ENCODE measurements around the gene SLC13A4.
"Not testable (repeated sequence)": the region's sequence is repeated elsewhere in the genome, so short reads cannot be mapped to it uniquely, and the experiment has no call there.

The SLC13A4 gene

DNA sequence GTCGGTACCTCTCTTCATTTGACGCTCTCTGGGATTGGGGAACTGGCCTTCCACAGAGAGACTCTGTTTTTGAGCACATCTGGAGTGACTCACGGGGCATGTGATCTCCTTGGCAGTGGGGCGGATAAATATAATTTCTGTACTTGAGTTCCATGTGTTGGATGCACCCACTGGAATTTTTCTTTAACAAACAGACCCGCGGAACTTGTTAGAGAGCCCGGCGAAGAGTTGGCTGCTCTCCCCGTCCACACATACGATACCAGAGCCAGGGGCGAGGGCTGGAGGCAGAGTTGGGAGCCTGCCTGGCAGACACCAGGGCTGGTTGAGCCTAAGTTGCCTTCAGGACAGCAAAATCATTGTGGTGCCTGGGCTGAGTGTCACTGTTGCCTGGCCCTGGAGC is 20.8 kb upstream of the SLC13A4 start, which contains the start of gene FAM180A:
FAM180A (minus strand) TSS at position 44 of the 400 bp plus-strand sequence. CDS start 233 bp downstream, outside the sequence.
- no peak for DNase-seq (ENCODE audit: low spot score)

DNA sequence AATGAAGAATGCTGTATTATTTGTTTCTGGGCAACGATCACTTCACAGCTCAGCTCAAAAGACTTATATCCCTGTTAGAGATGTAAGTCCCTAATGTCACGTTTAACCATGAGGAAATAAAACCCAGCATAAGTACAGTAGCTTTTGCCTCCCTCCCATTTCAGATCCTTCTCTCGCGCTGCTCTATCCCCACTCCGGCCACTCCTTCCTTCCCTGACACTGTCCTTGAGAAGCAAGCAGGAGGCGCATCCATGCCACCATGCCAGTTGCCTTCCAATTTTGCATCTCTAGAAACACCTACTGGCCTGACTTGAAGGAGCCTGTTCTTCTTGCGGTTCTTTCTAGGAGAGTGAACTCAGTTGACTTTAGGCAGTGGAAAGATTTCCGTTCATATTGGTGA is 19.4 kb upstream of the SLC13A4 start:
- DNase-seq (ENCODE audit: low spot score) = no peak

DNA sequence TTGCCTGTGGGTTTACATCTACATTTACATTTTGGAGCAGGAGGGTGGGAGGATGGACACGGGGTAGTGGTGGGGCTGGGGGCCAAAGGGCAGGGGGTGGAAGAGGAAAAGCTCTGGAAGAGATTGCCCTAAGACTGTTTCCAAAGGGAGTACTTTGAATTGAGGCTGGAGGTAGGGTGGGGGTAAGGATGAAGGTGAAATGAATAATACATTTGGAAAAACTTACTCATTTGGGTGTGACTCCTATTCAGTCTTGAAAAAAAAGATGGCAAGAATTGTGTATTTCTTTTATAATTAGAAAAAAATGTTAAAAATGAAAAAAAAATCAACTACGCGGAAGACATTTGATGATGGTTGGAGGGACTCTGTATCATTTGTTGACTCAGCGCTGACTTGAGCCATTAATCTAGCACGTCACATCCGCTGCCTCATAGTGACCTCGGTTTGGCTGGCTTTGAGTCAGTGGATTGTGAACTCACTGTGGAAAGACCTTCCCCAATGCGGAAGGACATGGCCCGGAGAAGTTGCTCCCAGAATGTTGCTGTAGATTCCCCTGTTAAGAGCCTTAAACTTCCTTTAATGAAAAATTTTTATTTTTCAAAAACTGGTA is 17.8 kb upstream of the SLC13A4 start:
- DNase-seq (ENCODE audit: low spot score) = no peak

DNA sequence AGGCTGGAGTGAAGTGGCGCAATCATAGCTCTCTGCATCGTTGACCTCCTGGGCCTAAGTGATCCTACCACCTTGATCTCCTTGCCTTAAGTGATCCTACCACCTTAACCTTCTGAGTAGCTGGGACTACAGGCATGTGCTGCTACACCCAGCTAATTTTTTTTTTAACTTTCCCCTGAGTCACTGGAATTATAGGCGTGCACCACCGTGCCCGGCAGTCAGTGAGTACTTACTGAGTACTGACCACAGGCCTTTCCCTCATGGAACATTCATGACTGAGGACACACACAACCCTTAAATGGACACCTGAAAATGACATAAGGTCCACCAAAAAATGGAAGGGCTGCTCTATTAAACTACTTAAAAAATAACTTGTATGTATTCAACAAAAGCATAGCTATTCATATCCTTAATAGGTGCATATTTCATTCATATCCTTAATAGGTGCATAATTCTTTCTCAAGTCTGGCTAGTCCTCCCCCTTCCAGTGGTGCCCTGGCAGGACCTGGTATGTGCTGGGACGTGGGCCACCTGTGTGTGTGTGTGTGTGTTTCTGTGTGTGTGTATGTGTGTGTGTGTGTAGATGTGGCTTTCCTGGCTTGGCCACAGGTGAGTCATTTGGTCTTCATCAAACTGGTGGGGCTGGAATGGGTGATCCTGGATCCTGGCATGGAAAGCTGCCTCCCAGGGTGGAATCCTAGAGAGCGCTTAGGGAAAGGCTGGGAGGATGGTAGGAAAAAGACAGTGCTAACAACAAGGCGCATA is 17.1 kb upstream of the SLC13A4 start:
- no peak for DNase-seq (ENCODE audit: low spot score)

DNA sequence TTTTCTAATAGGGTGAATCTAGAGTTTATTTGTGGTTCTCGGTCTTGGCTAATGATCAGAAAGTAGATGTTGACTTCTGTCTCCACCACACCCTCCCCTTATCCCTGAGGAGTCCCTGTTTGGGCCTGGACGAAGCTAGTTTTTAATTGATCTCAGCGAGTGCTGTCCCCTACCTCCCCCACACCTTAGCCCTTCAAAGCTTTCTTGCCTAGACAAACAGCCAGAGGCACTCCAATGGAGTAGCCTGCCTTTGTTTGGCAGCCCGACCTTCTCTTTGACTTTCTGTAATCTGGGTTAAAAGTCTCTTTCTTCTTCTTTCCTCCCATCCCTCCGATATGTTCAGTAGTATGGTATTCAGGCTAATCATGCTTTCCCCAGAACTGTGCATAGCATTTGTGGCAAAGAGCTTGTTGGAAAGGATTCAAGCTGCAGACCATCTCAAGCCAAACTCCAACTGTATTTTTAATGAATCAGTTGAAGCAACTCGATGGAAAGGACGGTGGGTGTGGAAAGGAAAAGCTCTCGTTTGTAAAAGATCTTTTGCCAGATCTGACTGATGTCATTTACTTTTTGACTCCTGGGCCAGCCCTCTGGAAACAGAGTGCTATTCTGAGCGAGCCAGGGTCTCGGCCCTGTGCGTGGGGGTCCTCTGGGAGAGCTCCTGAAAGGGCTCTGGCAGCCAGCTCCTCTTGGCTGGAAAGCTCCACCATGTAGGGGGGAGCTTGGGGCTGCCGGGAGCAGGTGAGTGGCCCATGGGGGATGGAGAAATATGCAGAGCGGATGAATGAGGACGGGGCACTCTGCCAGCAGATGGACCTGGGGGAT is 16.1 kb upstream of the SLC13A4 start:
- no peak for DNase-seq (ENCODE audit: low spot score)

DNA sequence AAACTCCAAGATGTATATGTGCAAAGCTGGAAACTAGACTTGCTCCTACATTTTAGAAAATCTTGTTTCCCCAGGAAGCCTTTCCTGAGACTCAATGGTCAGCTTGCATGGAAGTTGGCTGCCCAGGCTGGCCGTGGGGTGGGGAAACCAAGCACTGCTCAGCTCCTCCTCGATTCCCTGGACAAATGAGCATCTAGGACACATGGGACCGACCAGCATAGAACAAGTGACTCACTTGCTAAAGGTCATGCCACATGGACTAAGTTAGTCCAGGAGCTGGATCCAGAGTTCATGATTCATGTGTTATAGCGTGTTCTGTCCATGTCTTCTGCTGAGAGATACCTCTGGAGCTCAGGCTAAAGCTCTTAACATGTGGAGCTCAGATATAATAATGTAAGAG is 14.4 kb upstream of the SLC13A4 start:
- no peak for DNase-seq (ENCODE audit: low spot score)

DNA sequence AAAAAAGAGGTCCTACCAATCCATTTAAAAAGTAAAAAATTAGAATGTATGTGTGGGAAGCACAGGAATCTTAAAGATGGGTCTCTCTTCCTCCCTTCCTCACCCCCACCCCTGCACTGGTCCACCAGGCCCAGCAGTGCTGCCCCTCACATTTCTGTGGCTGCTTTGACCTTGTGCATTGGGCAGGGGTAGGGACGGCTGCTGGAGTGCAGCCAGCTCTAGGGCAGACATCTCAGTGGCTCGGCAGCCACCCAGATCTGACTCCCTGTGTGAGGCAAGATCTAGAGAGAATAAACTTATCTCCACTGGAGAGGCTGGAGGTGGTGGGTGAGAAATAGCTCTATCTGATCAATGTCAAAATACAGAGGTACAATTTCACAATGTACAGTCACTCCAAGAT is 13.9 kb upstream of the SLC13A4 start:
- DNase-seq (ENCODE audit: low spot score) = no peak

DNA sequence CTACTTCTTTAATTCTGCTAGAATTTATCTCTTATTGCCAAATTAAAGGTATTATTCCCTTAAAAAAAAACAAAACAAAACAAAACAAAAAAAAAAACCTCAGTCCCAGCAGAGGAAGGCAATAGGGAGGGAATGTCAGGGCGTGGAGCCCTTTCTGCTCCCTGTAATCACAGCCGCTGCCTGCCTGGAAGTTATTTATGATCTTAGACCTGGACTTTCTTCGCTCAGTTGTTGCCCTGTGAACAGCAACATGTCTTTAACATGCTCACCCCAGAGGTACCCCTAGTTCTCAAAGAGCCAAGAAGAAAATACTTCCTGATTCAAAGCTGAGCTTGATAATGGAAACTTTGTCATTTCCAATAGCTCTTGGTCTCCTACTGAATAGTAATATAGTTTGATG is 12.9 kb upstream of the SLC13A4 start:
- DNase-seq (ENCODE audit: low spot score) = no peak

DNA sequence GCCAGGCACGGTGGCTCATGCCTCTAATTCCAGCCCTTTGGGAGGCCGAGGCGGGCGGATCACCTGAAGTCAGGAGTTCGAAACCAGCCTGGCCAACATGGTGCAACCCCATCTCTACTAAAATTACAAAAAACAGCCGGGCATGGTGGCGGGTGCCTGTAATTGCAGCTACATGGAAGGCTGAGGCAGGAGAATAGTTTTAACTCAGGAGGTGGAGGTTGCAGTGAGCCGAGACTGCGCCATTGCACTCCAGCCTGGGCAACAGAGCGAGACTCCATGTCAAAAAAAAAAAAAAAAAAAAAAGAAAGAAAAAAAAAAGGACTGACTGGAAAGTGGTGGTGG is 9.3 kb upstream of the SLC13A4 start:
- DNase-seq (ENCODE audit: low spot score) = not testable (repeated sequence)

DNA sequence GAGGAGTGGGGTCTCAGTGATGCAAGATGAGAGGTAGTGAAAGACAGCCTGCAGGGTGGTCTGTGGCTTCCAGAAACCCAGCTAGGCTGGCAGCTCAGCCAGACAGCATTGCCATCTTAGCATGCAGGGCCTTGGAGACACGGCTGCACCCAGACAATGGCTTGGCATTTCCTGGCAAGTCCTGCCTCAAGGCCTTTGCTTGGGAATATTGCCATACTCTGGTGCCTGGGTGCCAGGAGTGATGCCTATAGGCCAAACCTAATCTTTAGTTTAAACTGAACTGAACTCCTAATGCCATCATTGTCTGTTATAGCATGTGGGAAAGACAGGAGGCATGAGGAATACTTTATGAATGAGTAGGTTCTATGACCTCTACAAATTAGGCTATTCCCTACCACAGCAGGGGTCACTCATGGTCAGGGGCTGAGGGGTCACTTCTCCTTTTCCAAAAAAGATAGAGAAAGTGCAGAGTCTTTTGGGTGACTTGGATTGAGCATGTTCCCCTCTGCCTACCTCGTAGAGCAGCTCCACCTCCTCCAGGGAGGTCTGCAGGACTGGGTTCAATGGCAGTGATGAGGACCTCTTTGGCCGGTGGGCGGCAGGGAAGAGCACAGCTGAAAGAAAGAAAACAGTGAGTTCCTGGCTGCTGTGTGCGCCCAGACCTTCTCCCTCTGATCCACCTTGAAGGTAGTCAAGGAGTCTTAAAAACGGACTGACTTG is 8.8 kb upstream of the SLC13A4 start:
- no peak for DNase-seq (ENCODE audit: low spot score)

DNA sequence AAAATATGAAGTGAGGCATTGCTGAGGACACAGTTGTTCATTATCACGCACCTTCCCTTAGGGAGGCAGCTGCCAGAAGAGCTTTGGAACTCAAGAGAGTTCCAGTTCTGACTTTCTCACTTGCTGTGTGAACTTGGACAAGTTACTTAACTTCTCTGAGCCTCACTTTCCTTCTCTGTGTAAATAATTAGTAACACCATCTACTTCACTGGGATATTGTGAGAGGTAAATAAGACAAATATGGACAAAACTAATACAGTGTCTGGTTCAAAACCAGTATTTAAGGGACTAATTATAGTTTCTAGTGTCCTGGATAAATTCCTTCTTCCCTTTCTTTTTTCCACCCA is 6.3 kb upstream of the SLC13A4 start:
- DNase-seq (ENCODE audit: low spot score) = no peak

DNA sequence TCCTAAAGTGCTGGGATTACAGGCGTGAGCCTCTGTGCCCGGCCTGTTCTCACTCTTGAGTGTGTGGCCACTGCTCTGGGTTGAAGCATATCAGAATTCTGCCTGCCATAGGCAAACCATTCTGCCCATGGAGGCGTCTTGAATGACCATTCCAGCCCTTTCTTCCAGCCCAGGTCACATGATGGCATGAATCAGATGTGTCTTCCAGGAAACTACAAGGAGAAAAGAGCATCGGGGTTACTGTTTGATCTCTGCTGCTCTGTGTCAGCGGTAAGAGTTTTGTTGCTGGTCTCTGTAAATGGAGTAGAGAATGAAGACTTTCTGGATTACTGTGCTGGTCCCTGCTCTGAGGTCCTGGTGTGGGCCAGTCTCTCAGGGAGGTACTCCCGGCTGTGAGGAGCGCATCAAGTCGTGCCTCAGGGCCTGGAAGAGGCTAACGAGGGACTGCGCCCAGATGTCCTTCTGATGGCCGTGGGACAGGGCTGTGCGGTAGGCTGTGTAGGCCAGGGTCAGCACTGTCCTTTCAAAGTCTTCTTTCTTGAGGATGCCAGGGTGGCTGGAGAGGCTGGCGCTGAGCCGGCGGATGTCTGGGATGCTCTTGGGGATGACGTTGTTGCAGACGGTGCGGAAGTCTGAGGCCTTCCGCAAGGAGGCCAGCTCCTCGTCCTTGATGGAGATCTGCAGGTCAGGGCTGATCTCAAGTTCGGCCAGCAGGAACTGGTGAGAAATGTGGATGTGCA is 5.8 kb upstream of the SLC13A4 start:
- DNase-seq (ENCODE audit: low spot score) = no peak

DNA sequence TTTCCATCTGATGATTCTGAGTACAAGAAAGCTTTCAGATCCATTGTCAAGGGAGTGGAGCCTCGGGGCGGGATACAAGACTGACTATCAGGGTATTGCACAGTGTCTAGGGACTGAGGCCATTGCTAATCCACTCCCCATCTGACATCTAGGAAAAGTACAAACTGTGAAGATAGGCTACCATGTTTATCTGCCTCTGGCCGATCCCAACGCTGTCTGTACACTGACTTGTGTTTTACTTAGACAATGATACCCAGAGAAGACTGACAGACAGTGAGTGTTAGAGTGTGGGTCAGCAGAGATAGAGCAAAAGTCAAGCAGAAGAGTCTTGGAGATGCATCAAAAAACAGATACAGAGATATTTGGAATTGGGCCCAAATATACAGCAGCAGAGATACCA is 3.1 kb upstream of the SLC13A4 start:
- DNase-seq (ENCODE audit: low spot score) = no peak

DNA sequence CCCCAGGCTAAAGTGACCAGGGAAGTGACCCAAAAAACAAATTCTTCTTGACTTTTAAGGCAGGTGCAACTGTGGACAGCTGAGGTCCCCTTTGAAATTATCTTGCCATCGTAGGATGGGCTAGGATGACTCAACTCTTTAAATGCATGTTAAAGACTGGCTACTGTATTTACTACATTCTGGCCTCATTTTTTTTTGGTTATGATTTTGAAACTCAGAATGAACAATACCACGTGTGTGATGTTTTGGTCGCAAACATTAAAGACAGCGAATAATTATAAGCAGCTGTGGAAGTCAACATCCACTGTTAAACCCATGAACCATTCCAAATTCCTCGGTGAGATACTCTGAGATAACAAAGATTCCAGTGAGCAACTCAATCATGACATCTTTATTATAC is 1.2 kb upstream of the SLC13A4 start:
- no peak for DNase-seq (ENCODE audit: low spot score)

DNA sequence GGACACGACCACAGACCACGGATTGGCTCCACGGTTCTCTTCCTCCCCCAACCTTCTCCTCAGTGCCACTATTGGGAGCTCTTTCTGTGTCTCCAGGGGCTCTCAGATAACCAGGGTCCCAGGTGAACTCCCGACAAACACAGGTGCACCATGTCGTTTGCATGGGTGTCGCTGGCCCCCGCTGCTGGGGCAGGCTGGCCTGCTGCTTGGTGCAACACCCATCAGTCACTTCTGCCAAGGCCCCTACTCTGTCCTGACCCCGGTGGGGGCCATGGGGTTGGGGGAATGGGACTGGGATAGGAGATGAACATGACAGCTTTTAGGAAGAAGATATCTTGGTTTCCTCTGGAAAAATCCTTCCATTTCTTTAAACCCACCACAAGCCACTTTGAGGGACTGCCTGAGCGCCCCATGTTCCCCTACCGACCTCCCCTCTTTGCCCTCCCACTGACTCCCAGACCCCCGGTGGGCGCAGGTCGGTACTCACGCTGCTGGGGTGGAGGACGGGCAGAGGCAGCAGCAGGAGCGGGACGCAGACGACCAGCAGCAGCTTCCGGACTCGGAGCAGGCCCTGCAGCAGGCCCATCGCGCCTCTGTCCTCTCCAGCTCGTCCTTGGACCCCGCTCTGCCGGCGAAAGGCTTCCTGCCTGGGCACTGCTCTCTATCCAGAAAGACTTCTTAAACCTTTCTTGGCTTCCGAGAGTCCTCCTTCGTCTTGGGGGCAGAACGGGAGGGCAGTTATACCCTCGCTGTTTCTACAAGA is 894 bp downstream of the SLC13A4 start:
- DNase-seq (ENCODE audit: low spot score) = no peak

DNA sequence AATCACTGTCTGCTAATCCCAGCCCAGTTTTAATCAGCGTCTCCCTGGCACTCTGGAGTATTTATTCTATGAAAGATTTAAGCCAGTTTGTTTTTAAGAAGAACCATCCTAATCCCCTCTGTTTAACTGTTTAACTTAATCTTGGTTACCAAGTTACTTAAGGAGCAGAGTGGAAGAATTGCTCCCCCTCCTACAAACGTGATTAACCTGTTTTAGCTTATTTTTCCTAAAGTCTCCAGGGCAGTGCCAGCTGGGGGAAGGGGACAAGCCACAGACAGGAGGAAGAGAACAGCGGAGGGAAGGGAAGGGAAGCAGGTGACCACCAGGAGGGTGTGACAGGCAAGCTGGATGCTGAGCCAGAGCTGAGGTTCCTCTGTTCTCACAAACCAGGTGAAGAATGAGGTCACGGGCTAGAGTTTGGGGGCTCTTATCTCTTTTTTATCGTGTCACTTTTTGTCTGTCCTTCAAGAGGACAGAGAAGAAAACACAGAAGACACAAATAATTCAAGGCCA is 1.7 kb downstream of the SLC13A4 start:
- DNase-seq (ENCODE audit: low spot score) = no peak

DNA sequence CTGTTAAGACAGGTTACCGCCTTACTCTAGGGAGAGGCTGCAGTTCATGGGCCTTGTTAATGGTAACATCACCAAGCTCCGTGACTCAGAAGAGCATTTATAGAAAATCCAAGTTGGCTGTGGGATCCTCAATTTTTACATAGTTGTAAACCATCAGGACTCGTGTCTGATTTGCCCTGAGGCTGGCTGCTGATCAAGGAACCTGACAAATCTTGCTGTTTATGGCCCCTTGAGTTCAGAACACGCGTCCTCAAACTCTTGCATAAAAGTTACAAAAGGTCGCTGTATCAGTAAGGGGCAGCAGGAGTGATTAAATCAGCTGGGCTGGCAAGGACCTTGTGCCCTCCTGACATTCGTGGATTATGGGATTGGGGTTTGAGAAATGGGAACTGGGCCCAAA is 4.6 kb downstream of the SLC13A4 start:
- DNase-seq (ENCODE audit: low spot score) = no peak

DNA sequence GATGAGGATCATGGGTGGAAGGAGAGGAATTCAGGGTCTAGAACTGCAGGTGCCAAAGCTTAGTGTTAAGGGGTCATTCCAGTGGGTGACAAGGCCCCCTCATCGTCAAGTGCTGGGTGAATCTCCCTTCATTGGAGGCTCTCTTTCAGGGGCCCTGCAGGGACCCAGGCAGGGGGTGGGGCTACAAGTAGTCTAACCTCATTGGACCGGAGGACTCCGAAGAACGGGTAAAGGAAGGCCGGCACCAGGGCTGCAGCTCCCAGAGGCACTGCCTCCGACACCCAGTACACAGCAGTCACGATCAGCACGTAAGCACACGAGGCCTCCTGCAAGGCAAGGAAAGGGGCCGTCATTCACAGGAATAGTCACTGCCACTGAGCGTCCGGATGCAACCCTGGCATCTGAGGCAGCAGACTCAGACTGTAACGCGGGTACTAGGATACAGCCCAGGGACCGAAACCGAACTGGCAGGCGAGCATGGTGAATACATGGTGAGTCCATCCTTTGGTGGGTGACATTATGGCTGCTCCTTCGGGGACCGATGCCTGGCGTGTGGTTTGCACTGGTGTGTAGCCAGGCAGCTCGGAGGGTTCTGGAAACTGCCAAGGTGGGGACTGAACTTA is 6.7 kb downstream of the SLC13A4 start:
- no peak for DNase-seq (ENCODE audit: low spot score)

DNA sequence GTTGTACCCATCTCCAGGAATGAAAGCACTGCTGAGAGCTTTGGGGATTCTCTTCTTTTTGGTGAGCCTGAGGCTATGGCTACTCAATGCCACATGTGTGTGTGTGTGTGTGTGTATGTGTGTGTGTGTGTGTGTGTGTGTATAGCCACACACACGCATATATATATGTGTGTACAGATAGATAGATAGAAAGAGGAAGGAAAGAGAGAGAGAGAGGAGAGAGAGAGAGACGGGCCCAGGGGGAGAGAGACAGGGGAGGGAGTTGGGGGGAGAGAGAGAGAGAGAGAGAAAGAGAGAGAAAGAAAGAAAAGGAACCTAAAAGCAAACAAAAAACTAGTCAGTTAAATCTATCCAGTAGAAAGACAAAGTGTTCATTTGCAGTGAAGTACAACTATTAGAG is 8.3 kb downstream of the SLC13A4 start:
- DNase-seq (ENCODE audit: low spot score) = no peak

DNA sequence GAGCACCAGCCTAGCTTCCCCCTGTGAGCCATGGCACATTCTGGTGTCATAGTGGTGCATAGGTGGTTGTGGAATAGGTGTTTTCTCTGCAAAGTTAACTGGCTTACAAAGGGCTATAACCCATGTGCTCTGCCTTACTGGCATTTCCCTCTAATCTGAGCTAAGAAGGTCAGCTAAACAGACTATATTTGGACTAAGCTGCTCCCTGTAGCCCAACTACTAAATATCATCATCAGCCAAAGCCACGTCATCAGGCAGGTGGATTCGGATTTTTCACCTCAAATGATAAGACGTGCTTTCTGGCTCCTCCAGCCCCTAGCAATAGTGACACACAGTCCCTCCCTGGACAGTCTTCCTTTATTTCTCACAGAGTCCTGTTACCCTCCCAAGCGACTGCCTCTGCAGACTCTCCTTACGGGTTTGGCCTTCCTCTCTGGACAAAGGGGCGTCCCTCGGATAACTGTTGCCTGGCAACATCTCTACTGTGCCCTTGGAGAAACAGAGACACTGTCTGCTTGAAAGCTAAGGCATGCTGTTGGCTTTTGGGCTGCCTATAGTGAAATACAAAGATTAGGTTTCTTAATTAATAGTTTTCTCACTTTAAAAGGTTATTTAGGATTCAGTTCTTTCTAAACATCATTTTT is 9.1 kb downstream of the SLC13A4 start:
- no peak for DNase-seq (ENCODE audit: low spot score)
